Neuronal stem cell (in vitro differentiated cells): ENCODE results near the gene NDUFC2.
A peak's percentile ranks its signal among the peaks of the same experiment; 100 is the strongest.

Source experiments
- DNase-seq: peaks from one replicate; pipeline ENCODE4 v3.0.0-alpha.2; 2013; ENCODE audit warnings: low spot score
- H2AFZ ChIP-seq: one replicate; pipeline ENCODE4 v1.6.1; 2013; ENCODE audit warnings: mild to moderate bottlenecking, low read length, inconsistent platforms
- H2AK5ac ChIP-seq: 2 replicates; pipeline ENCODE4 v1.6.1; 2013; ENCODE audit warnings: low read depth, mild to moderate bottlenecking, inconsistent platforms, low read length, moderate library complexity, mixed read lengths
- H2BK120ac ChIP-seq: 2 replicates; pipeline ENCODE4 v1.6.1; 2013; ENCODE audit warnings: low read depth, mild to moderate bottlenecking, inconsistent platforms, low read length, moderate library complexity, mixed read lengths
- H2BK12ac ChIP-seq: one replicate; pipeline ENCODE4 v1.6.1; 2013; ENCODE audit warnings: low read length, inconsistent platforms
- H2BK15ac ChIP-seq: 2 replicates; pipeline ENCODE4 v1.6.1; 2013; ENCODE audit warnings: mild to moderate bottlenecking, low read length, inconsistent platforms, mixed read lengths
- H2BK5ac ChIP-seq: one replicate; pipeline ENCODE4 v1.6.1; 2013; ENCODE audit warnings: inconsistent platforms, mild to moderate bottlenecking, low read length, moderate library complexity
- H3K14ac ChIP-seq: one replicate; pipeline ENCODE4 v1.6.1; 2013; ENCODE audit warnings: low read length, inconsistent platforms
- H3K18ac ChIP-seq: 2 replicates; pipeline ENCODE4 v1.6.1; 2013; ENCODE audit warnings: low read length, inconsistent platforms
- H3K23ac ChIP-seq: 2 replicates; pipeline ENCODE4 v1.6.1; 2013; ENCODE audit warnings: low read depth, mild to moderate bottlenecking, mixed read lengths, low read length, inconsistent platforms; ENCODE audit not compliant: poor library complexity
- H3K27ac ChIP-seq: replicated peaks from 3 replicates; pipeline ENCODE4 v1.5.1; 2013; ENCODE audit warnings: low read length, inconsistent platforms
- H3K27me3 ChIP-seq, 3 experiments: 2 replicates each; pipeline ENCODE4 v1.6.1; 2013; ENCODE audit warnings: low read length in 3 of 3, mild to moderate bottlenecking in 2 of 3, inconsistent platforms in 1 of 3, low read depth in 1 of 3, mixed read lengths in 1 of 3, moderate library complexity in 1 of 3; ENCODE audit not compliant: control insufficient read depth in 3 of 3, insufficient read depth in 3 of 3
- H3K36me3 ChIP-seq, 2 donors: replicated peaks in 1 of 2; 2 replicates each; pipeline ENCODE4 v1.6.1; 2013; ENCODE audit warnings: low read length in 2 of 2; ENCODE audit not compliant: control insufficient read depth in 2 of 2, insufficient read depth in 2 of 2
- H3K4ac ChIP-seq: 2 replicates; pipeline ENCODE4 v1.6.1; 2013; ENCODE audit warnings: inconsistent platforms, mild to moderate bottlenecking, low read length, moderate library complexity
- H3K4me1 ChIP-seq, 2 donors: 1 replicate in 1 of 2; 2 replicates in 1 of 2; pipeline ENCODE4 v1.6.1; 2013; ENCODE audit warnings: low read length in 2 of 2, low read depth in 1 of 2; ENCODE audit not compliant: control insufficient read depth in 2 of 2, insufficient read depth in 1 of 2
- H3K4me2 ChIP-seq: one replicate; pipeline ENCODE4 v1.6.1; 2013; ENCODE audit warnings: mild to moderate bottlenecking, low read length, inconsistent platforms; ENCODE audit not compliant: insufficient read depth, poor library complexity, severe bottlenecking
- H3K4me3 ChIP-seq, 2 donors: 2 replicates each; pipeline ENCODE4 v1.5.1; 2013; ENCODE audit warnings: low read length in 2 of 2, mild to moderate bottlenecking in 2 of 2, inconsistent platforms in 1 of 2, moderate library complexity in 1 of 2
- H3K79me1 ChIP-seq: one replicate; pipeline ENCODE4 v1.6.1; 2013; ENCODE audit warnings: low read depth, mild to moderate bottlenecking, inconsistent platforms, low read length, moderate library complexity
- H3K9ac ChIP-seq: one replicate; pipeline ENCODE4 v1.6.1; 2013; ENCODE audit warnings: mild to moderate bottlenecking, low read depth, low read length, inconsistent platforms; ENCODE audit not compliant: poor library complexity
- H3K9me3 ChIP-seq, 2 donors: replicated peaks in 1 of 2; 2 replicates each; pipeline versions ENCODE3 to v1.6.1; 2013; ENCODE audit warnings: low read length in 2 of 2, mild to moderate bottlenecking in 2 of 2, inconsistent platforms in 1 of 2, low read depth in 1 of 2, mixed read lengths in 1 of 2, moderate library complexity in 1 of 2; ENCODE audit not compliant: control insufficient read depth in 2 of 2, insufficient read depth in 1 of 2
- H4K8ac ChIP-seq: one replicate; pipeline ENCODE4 v1.6.1; 2013; ENCODE audit warnings: low read depth, mild to moderate bottlenecking, inconsistent platforms, low read length, moderate library complexity
- H4K91ac ChIP-seq: one replicate; pipeline ENCODE4 v1.6.1; 2013; ENCODE audit warnings: low read length, low read depth, mild to moderate bottlenecking, inconsistent platforms; ENCODE audit not compliant: poor library complexity
- WGBS, 2 donors: extraction: QIAGEN DNeasy Blood & Tissue Kit; methylation state at CpG; one replicate each; pipeline ENCODE4 v1.1.7; 2013; ENCODE audit warnings: missing lambda C conversion rate in 2 of 2, mixed read lengths in 1 of 2; ENCODE audit not compliant: insufficient read length in 2 of 2, insufficient replicate concordance in 1 of 2; ENCODE audit errors: extremely low coverage in 2 of 2; 5-methylcytosine and 5-hydroxymethylcytosine counted together

Gene NDUFC2

DNA sequence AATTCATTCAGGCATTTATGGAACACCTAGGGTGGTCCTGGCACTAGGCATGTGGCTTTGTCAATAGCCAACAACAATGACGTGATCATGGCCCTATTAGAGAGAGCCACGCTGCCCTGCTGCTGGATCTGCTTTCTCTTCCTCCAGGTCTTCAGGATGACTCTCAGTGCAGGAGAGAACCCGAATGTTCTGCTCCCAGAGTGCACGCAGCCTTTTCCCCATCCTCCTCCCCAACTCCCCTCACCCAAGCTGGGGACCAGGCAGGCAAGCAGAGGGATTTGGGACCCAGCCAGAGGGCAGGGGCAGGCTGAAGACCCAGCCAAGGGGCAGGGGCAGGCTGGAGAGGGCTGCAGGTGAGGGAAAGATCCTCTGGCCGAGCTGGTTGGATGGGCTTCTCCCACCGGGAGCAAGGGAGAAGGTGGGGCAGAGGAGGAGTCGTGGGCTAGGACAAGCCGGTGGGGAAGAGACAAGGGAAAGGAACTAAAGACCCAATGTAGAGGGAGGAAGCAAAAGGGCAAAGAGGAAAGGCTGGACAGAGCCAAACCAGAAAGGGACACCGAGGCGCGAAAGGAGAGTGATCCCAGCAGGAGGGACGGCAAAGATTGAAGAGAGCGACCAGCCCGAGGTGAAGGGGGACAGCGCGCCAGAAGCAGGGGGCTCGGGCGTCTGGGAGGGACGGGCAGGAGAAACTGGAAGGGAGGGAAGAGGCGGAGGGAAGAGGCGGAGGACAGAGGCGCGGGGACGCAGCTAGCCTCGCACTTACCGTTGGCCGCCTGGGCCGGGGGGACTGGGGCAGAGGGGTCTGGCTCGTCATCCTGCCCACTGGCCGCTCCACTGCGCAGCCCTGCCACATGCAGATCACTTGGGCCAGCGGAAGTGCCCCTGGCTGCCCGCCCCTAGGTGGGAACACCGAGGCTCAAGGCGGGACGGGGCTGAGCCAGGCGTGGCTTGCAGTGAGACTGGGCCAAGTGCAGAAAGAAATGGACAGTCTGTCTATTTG, 57.0 kb downstream of the NDUFC2 start, which contains the start of gene KCTD14:
Gene KCTD14, minus strand, starts transcription at position 880 of the 1,000 bp plus-strand sequence. Its CDS starts 27 bp downstream, at position 853.
- no peaks in the 10 kb centered on the region for H3K9me3 ChIP-seq
- H3K23ac ChIP-seq, result peak within 1 kb of the TSS; percentile 94
- H3K27me3 ChIP-seq, result peaks cover 0 to 11% (median 0%) of the 10 kb centered on the region in 3 experiments
- peak within 1 kb of the TSS; percentile 88 for H3K18ac ChIP-seq
- peak within 1 kb of the TSS in 1 of 2 donors; percentile 70 for H3K4me3 ChIP-seq
- DNase-seq, result no peak
- no peak within 1 kb of the TSS for H2BK5ac ChIP-seq
- peak within 1 kb of the TSS; percentile 55 for H2BK15ac ChIP-seq
- peak within 1 kb of the TSS; percentile 75 for H3K9ac ChIP-seq
- peak within 1 kb of the TSS; percentile 5 for H3K14ac ChIP-seq
- H2AK5ac ChIP-seq, result no peak within 1 kb of the TSS
- WGBS, 2 donors, result no CpG with 5 or more reads among the region's 37 CpGs
- H4K91ac ChIP-seq, result no peak within 1 kb of the TSS
- H3K36me3 ChIP-seq, result no peaks in the 10 kb centered on the region
- H3K4ac ChIP-seq, result no peak within 1 kb of the TSS
- H2BK12ac ChIP-seq, result no peak within 1 kb of the TSS
- peak within 1 kb of the TSS; percentile 69 for H3K4me2 ChIP-seq
- no peak within 1 kb of the TSS for H4K8ac ChIP-seq
- H3K27ac ChIP-seq, result no peak within 1 kb of the TSS
- no peaks in the 10 kb centered on the region for H3K79me1 ChIP-seq
- no peak within 1 kb of the TSS for H2BK120ac ChIP-seq
- H3K4me1 ChIP-seq, result peaks cover 2 to 10% of the 10 kb centered on the region in 2 donors
- peak within 1 kb of the TSS; percentile 82 for H2AFZ ChIP-seq

DNA sequence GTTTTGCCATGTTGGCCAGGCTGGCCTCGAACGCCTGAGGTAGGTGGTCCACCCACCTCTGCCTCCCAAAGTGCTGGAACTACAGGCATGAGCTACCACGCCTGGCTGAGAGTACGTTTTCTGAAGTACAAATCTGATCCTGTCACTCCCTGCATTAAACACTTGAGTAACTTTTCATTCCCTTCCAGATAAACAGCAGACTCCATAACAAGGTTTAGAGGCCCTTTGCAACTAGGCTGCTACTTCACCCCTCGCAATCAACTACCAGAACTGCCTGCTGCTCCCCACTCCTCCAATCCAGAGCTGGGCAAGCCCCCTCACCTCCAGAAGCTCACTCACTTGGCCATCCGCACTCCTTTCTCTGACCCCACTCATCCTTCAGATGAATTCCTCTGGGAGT, 58.1 kb downstream of the NDUFC2 start:
- Histone ChIP-seq H3K4me3 (no peak overlapping the region), H3K79me1 (no peaks in the 10 kb centered on the region), H4K8ac (no peak overlapping the region), H3K36me3 (peaks cover 0 to 3% of the 10 kb centered on the region in 2 donors), H3K14ac (no peak overlapping the region), H3K9ac (no peak overlapping the region), H2BK15ac (no peak overlapping the region), H3K9me3 (peaks cover 0 to 2% of the 10 kb centered on the region in 2 donors), H4K91ac (no peak overlapping the region), H3K4me1 (peaks cover 2 to 10% of the 10 kb centered on the region in 2 donors), H3K23ac (no peak overlapping the region), H2AFZ (no peak overlapping the region), H2AK5ac (no peak overlapping the region), H2BK5ac (no peak overlapping the region), H3K4ac (no peak overlapping the region), H3K4me2 (no peak overlapping the region), H2BK12ac (no peak overlapping the region), H2BK120ac (no peak overlapping the region), H3K27me3 (peaks cover 0 to 11% (median 0%) of the 10 kb centered on the region in 3 experiments), H3K27ac (no peak overlapping the region), H3K18ac (no peak overlapping the region)
- WGBS, 2 donors, result no CpG with 5 or more reads among the region's 6 CpGs
- no peak for DNase-seq

DNA sequence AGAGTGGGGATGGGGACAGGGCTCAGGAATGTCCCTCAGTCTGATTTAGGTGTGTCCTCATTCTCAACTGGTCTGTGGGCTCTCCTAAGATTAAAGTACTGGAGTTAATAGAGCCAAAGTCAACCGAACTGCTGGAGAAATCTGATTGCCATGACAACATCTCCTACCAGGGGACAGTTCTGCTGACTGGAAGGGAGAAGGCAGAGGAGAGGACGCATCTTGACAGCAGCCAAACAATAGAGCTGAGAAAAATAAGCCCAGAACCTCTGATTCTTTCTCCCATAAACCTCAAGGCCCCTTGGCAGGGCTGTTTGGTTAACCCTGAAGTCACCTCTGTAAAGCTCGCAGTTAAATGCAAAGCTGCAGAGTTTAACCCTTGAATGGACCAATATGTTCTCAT, 59.4 kb downstream of the NDUFC2 start:
- peaks cover 0 to 11% (median 0%) of the 10 kb centered on the region in 3 experiments for H3K27me3 ChIP-seq
- H2BK15ac ChIP-seq, result no peak overlapping the region
- H3K9me3 ChIP-seq, result peaks cover 0 to 2% of the 10 kb centered on the region in 2 donors
- H3K36me3 ChIP-seq, result peaks cover 0 to 3% of the 10 kb centered on the region in 2 donors
- H3K18ac ChIP-seq, result no peak overlapping the region
- H2BK12ac ChIP-seq, result no peak overlapping the region
- H2AFZ ChIP-seq, result peak overlapping the region; percentile 67
- no peaks in the 10 kb centered on the region for H3K79me1 ChIP-seq
- no peak overlapping the region for H2BK5ac ChIP-seq
- H3K4me1 ChIP-seq, result peaks cover 2 to 10% of the 10 kb centered on the region in 2 donors
- no peak overlapping the region for H2AK5ac ChIP-seq
- DNase-seq, result no peak
- H3K23ac ChIP-seq, result no peak overlapping the region
- no peak overlapping the region for H4K91ac ChIP-seq
- H3K14ac ChIP-seq, result no peak overlapping the region
- no CpG with 5 or more reads among the region's 3 CpGs for WGBS, 2 donors
- no peak overlapping the region for H3K27ac ChIP-seq
- no peak overlapping the region for H3K9ac ChIP-seq
- no peak overlapping the region for H2BK120ac ChIP-seq
- H3K4ac ChIP-seq, result no peak overlapping the region
- H3K4me3 ChIP-seq, result no peak overlapping the region
- H4K8ac ChIP-seq, result no peak overlapping the region
- no peak overlapping the region for H3K4me2 ChIP-seq

DNA sequence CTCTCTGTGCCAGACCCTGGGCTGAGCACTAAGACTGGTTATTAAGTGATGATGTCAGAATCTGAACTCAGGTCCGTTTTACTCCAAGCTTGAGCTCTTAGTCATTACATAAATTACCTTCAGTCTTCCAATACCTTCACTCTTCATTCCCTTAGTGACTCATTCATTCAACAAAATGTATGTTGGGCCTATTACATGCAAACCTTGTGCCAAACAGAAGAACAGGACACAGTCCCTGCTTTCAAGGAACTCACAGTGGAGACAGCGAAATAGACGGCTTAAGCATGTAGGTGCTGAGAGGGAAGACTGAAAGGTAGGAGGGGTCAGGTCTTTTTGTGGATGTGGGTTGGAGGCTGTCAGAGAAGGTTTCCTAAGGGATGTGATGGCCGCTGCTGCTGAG, 59.9 kb downstream of the NDUFC2 start:
- Histone ChIP-seq H3K23ac (no peak overlapping the region), H4K8ac (no peak overlapping the region), H3K9ac (no peak overlapping the region), H4K91ac (no peak overlapping the region), H2BK5ac (no peak overlapping the region), H3K27ac (no peak overlapping the region), H3K79me1 (no peaks in the 10 kb centered on the region), H3K27me3 (peaks cover 0 to 11% (median 0%) of the 10 kb centered on the region in 3 experiments), H3K18ac (no peak overlapping the region), H2AFZ (peak overlapping the region; percentile 67), H3K4me1 (peaks cover 2 to 10% of the 10 kb centered on the region in 2 donors), H2BK120ac (no peak overlapping the region), H3K36me3 (peaks cover 0 to 3% of the 10 kb centered on the region in 2 donors), H2BK12ac (no peak overlapping the region), H3K4ac (no peak overlapping the region), H3K4me2 (no peak overlapping the region), H2AK5ac (no peak overlapping the region), H3K9me3 (peaks cover 0 to 2% of the 10 kb centered on the region in 2 donors), H3K4me3 (no peak overlapping the region), H2BK15ac (no peak overlapping the region), H3K14ac (no peak overlapping the region)
- no peak for DNase-seq
- no CpG with 5 or more reads among the region's 4 CpGs for whole genome bisulfite sequencing, 2 donors
